H9 (cell line): ENCODE data around the gene TSNAXIP1. TPM values are rescaled to one million over a fixed set of nuclear protein-coding genes. Genes with fewer than 3 reads are reported as not detected.

Experiments used
- DNase-seq: peaks from one replicate; pipeline ENCODE4 v3.0.0-alpha.2; 2017
- H2AFZ ChIP-seq: one replicate; pipeline ENCODE4 v1.6.1; 2013; ENCODE audit warnings: mild to moderate bottlenecking, low read length, control low read depth, moderate library complexity
- H2AK5ac ChIP-seq: 2 replicates; pipeline ENCODE4 v1.6.1; 2013; ENCODE audit warnings: low read length, control low read depth, mixed read lengths; ENCODE audit not compliant: insufficient read length
- H2BK120ac ChIP-seq: one replicate; pipeline ENCODE4 v1.6.1; 2013; ENCODE audit warnings: low read depth, mild to moderate bottlenecking, low read length, control low read depth, inconsistent platforms; ENCODE audit not compliant: poor library complexity, severe bottlenecking
- H2BK12ac ChIP-seq: 2 replicates; pipeline ENCODE4 v1.6.1; 2013; ENCODE audit warnings: low read length, control low read depth, mixed read lengths, low read depth; ENCODE audit not compliant: insufficient read length
- H2BK15ac ChIP-seq: 2 replicates; pipeline ENCODE4 v1.6.1; 2013; ENCODE audit warnings: low read depth, low read length, control low read depth
- H2BK20ac ChIP-seq: one replicate; pipeline ENCODE4 v1.6.1; 2013; ENCODE audit warnings: low read depth, mild to moderate bottlenecking, low read length, control low read depth, inconsistent platforms; ENCODE audit not compliant: poor library complexity, severe bottlenecking
- H2BK5ac ChIP-seq: 2 replicates; pipeline ENCODE4 v1.6.1; 2013; ENCODE audit warnings: low read length, control low read depth, mixed read lengths; ENCODE audit not compliant: insufficient read length
- H3K14ac ChIP-seq: 2 replicates; pipeline ENCODE4 v1.6.1; 2013; ENCODE audit warnings: low read length, control low read depth; ENCODE audit not compliant: insufficient read depth
- H3K18ac ChIP-seq: 2 replicates; pipeline ENCODE4 v1.6.1; 2013; ENCODE audit warnings: low read depth, mild to moderate bottlenecking, mixed read lengths, low read length, control low read depth; ENCODE audit not compliant: insufficient read length
- H3K23ac ChIP-seq: 2 replicates; pipeline ENCODE4 v1.6.1; 2013; ENCODE audit warnings: low read length, control low read depth, mixed read lengths, low read depth; ENCODE audit not compliant: insufficient read length
- H3K23me2 ChIP-seq: 2 replicates; pipeline ENCODE4 v1.6.1; 2013; ENCODE audit warnings: low read depth, mild to moderate bottlenecking, mixed read lengths, low read length, control low read depth; ENCODE audit not compliant: insufficient read length, poor library complexity, severe bottlenecking
- H3K27ac ChIP-seq: 2 replicates; pipeline ENCODE4 v1.5.1; 2013; ENCODE audit warnings: low read length, control low read depth, mixed read lengths, low read depth; ENCODE audit not compliant: insufficient read length
- H3K27me3 ChIP-seq: 2 replicates; pipeline ENCODE4 v1.6.1; 2013; ENCODE audit warnings: low read length, control low read depth, inconsistent platforms; ENCODE audit not compliant: insufficient read depth
- H3K4ac ChIP-seq: 2 replicates; pipeline ENCODE4 v1.6.1; 2013; ENCODE audit warnings: low read depth, mild to moderate bottlenecking, control low read depth, inconsistent platforms, low read length, moderate library complexity
- H3K4me1 ChIP-seq: 2 replicates; pipeline ENCODE4 v1.6.1; 2013; ENCODE audit warnings: low read length, control low read depth, inconsistent platforms; ENCODE audit not compliant: insufficient read depth
- H3K4me2 ChIP-seq: 2 replicates; pipeline ENCODE4 v1.6.1; 2013; ENCODE audit warnings: low read length, control low read depth, mixed read lengths; ENCODE audit not compliant: insufficient read length, insufficient read depth
- H3K56ac ChIP-seq: 2 replicates; pipeline ENCODE4 v1.6.1; 2013; ENCODE audit warnings: low read depth, mild to moderate bottlenecking, mixed read lengths, low read length, control low read depth; ENCODE audit not compliant: insufficient read length
- H3K79me1 ChIP-seq: 2 replicates; pipeline ENCODE4 v1.6.1; 2013; ENCODE audit warnings: low read depth, mild to moderate bottlenecking, moderate library complexity, low read length, control low read depth, inconsistent platforms; ENCODE audit not compliant: insufficient read depth, poor library complexity, severe bottlenecking
- H3K79me2 ChIP-seq: 2 replicates; pipeline ENCODE4 v1.6.1; 2013; ENCODE audit warnings: low read length, control low read depth, inconsistent platforms; ENCODE audit not compliant: insufficient read depth
- H3K9ac ChIP-seq: 2 replicates; pipeline ENCODE4 v1.6.1; 2013; ENCODE audit warnings: low read length, control low read depth, mixed read lengths; ENCODE audit not compliant: insufficient read length; ENCODE audit errors: extremely low read depth
- H3K9me3 ChIP-seq: one replicate; pipeline ENCODE4 v1.6.1; 2013; ENCODE audit warnings: low read depth, low read length, inconsistent platforms; ENCODE audit not compliant: control insufficient read depth
- H3T11ph ChIP-seq: one replicate; pipeline ENCODE4 v1.6.1; 2013; ENCODE audit warnings: mild to moderate bottlenecking, low read length, control low read depth, inconsistent platforms
- H4K20me1 ChIP-seq: one replicate; pipeline ENCODE4 v1.6.1; 2013; ENCODE audit not compliant: control insufficient read depth, insufficient read length, insufficient read depth
- H4K5ac ChIP-seq: 2 replicates; pipeline ENCODE4 v1.6.1; 2013; ENCODE audit warnings: low read depth, mild to moderate bottlenecking, mixed read lengths, low read length, control low read depth; ENCODE audit not compliant: insufficient read length
- H4K8ac ChIP-seq: replicated peaks from 2 replicates; pipeline ENCODE4 v1.6.1; 2013; ENCODE audit warnings: low read length, control low read depth, mixed read lengths, low read depth; ENCODE audit not compliant: insufficient read length
- H4K91ac ChIP-seq: 2 replicates; pipeline ENCODE4 v1.6.1; 2013; ENCODE audit warnings: low read depth, mild to moderate bottlenecking, moderate library complexity, mixed read lengths, low read length, control low read depth; ENCODE audit not compliant: insufficient read length
- H3K27ac Mint-ChIP-seq, 3 experiments: 2 replicates in 2 of 3; 3 replicates in 1 of 3; pipeline ENCODE4 v1.8.0; 2020 to 2021; ENCODE audit warnings: mixed read lengths in 3 of 3, mild to moderate bottlenecking in 1 of 3, moderate library complexity in 1 of 3
- H3K27me3 Mint-ChIP-seq: 2 replicates; pipeline ENCODE4 v1.8.0; 2021; ENCODE audit warnings: low read depth, mild to moderate bottlenecking, moderate library complexity, mixed read lengths
- H3K36me3 Mint-ChIP-seq, 3 experiments: 2 replicates in 2 of 3; 3 replicates in 1 of 3; pipeline ENCODE4 v1.8.0; 2020 to 2021; ENCODE audit warnings: low read depth in 3 of 3, mixed read lengths in 3 of 3; ENCODE audit not compliant: insufficient read depth in 1 of 3
- H3K4me1 Mint-ChIP-seq, 2 experiments: 2 replicates each; pipeline ENCODE4 v1.8.0; 2020; ENCODE audit warnings: mixed read lengths in 2 of 2
- H3K4me3 Mint-ChIP-seq, 2 experiments: 2 replicates in 1 of 2; 3 replicates in 1 of 2; pipeline ENCODE4 v1.8.0; 2020 to 2021; ENCODE audit warnings: mild to moderate bottlenecking in 2 of 2, mixed read lengths in 2 of 2, moderate library complexity in 1 of 2
- H3K9me3 Mint-ChIP-seq, 2 experiments: 2 replicates in 1 of 2; 3 replicates in 1 of 2; pipeline ENCODE4 v1.8.0; 2020; ENCODE audit warnings: mild to moderate bottlenecking in 2 of 2, mixed read lengths in 2 of 2, moderate library complexity in 1 of 2
- WGBS: extraction: QIAGEN DNeasy Blood & Tissue Kit; methylation state at CpG from one replicate; pipeline ENCODE4 v1.1.7; 2013; ENCODE audit warnings: missing lambda C conversion rate, low lambda C conversion rate, mixed read lengths; ENCODE audit not compliant: insufficient read length; ENCODE audit errors: extremely low coverage; 5-methylcytosine and 5-hydroxymethylcytosine counted together
- total RNA-seq: library from RNA; stranded (reverse); gene quantifications from 2 replicates; pipeline ENCODE4 v1.2.1, GENCODE V29; 2021
- TF ChIP-seq, protein P1 (sequence below): fragments of 200-600 bp; sonication (generic); conservative IDR thresholded peaks from 3 replicates; pipeline ENCODE4 v1.8.0; 2021; ENCODE audit warnings: antibody characterized with exemption, mild to moderate bottlenecking

TSNAXIP1 gene
- total RNA-seq, 1 experiment from 2014 or later, result 1.3 TPM

DNA sequence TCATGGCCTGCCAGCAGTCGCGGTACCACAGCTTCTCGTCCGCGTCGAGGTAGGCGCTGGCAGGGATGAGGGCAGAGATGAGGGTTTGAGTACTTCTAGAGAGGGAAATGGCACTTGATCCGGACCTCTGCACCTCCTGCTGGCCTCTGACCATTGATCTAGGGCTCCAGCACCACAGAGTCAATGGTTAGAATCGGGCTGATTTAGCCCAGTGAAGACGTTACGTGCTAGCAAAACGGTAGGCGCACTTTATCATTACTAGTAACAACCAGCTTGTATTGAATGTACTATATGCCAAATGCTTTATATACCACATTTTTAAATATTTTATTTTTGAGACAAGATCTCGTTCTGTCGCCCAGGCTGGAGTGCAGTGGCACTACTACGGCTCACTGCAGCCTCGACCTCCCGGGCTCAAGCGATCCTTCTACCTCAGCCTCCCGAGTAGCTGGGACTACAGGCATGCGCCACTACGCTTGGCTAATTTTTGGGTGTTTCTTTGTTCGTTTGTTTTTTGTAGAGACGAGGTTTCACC lies 526 bp downstream of the TSNAXIP1 start:
- peak overlapping the region; percentile 31 for H3K18ac ChIP-seq
- H2BK120ac ChIP-seq, result no peak overlapping the region
- H3K4me2 ChIP-seq, result peak overlapping the region; percentile 88
- no peak overlapping the region for H2BK12ac ChIP-seq
- H2AK5ac ChIP-seq, result no peak overlapping the region
- no peak overlapping the region for H2BK5ac ChIP-seq
- H2BK15ac ChIP-seq, result no peak overlapping the region
- Mint-ChIP-seq H3K27me3 (no peaks in the 10 kb centered on the region), H3K9me3 (no peaks in the 10 kb centered on the region), H3K27ac (peak overlapping the region in 2 of 3 experiments; percentile 29 to 99; a peak in 2 of 7 replicates), H3K4me3 (peak overlapping the region; percentile 92 to 94), H3K4me1 (peaks cover 10 to 14% of the 10 kb centered on the region in 2 experiments), H3K36me3 (peaks cover 11 to 27% (median 20%) of the 10 kb centered on the region in 3 experiments; a peak in 6 of 7 replicates)
- H3K9me3 ChIP-seq, result no peaks in the 10 kb centered on the region
- no peaks in the 10 kb centered on the region for H4K20me1 ChIP-seq
- 0 out of 2 replicates have a peak, but pooled peaks cover 3% of the 10 kb centered on the region for H3K4me1 ChIP-seq
- H2AFZ ChIP-seq, result no peak overlapping the region
- H3K27ac ChIP-seq, result no peak overlapping the region
- H3T11ph ChIP-seq, result no peak overlapping the region
- no peak overlapping the region for H3K4ac ChIP-seq
- no peak overlapping the region for H3K14ac ChIP-seq
- H2BK20ac ChIP-seq, result no peak overlapping the region
- no peak overlapping the region for H4K5ac ChIP-seq
- no peaks in the 10 kb centered on the region for H3K27me3 ChIP-seq
- no CpG with 5 or more reads among the region's 24 CpGs for WGBS
- no peak for DNase-seq
- peaks cover 3% of the 10 kb centered on the region for H3K79me1 ChIP-seq
- no peak overlapping the region for H3K56ac ChIP-seq
- no peak overlapping the region for H4K8ac ChIP-seq
- H3K23me2 ChIP-seq, result peaks cover 7% of the 10 kb centered on the region
- H4K91ac ChIP-seq, result no peak overlapping the region
- peaks cover 2% of the 10 kb centered on the region; the same call in 1 of the 2 replicates for H3K79me2 ChIP-seq
- TF ChIP-seq, protein P1, sequence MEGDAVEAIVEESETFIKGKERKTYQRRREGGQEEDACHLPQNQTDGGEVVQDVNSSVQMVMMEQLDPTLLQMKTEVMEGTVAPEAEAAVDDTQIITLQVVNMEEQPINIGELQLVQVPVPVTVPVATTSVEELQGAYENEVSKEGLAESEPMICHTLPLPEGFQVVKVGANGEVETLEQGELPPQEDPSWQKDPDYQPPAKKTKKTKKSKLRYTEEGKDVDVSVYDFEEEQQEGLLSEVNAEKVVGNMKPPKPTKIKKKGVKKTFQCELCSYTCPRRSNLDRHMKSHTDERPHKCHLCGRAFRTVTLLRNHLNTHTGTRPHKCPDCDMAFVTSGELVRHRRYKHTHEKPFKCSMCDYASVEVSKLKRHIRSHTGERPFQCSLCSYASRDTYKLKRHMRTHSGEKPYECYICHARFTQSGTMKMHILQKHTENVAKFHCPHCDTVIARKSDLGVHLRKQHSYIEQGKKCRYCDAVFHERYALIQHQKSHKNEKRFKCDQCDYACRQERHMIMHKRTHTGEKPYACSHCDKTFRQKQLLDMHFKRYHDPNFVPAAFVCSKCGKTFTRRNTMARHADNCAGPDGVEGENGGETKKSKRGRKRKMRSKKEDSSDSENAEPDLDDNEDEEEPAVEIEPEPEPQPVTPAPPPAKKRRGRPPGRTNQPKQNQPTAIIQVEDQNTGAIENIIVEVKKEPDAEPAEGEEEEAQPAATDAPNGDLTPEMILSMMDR, result 0 out of 3 replicates have a peak, but pooled peaks have one; percentile 19
- no peak overlapping the region for H3K23ac ChIP-seq
- H3K9ac ChIP-seq, result peak overlapping the region; percentile 48
